HG02610 (cell line): ENCODE results near the gene CHRNA10.

ENCODE experiments used
- ATAC-seq: cut with Tn5 transposase; IDR thresholded peaks from one replicate; pipeline ENCODE4 v1.9.1; 2021; ENCODE audit warnings: mild to moderate bottlenecking, moderate library complexity; ENCODE audit not compliant: unreplicated experiment

Gene CHRNA10

GRCh38 chr11:3671334-3672254 is at the start of gene CHRNA10:
Gene CHRNA10, minus strand, starts transcription at chr11:3671384. Its CDS starts 72 bp downstream, at chr11:3671312.
- no peak for ATAC-seq

GRCh38 chr11:3712274-3712673 is 41.1 kb upstream of the CHRNA10 start:
- no peak for ATAC-seq

- no peak for ATAC-seq
Measured at GRCh38 chr11:3710485-3711259, 39.5 kb upstream of the CHRNA10 start.

GRCh38 chr11:3709977-3710376 is 38.8 kb upstream of the CHRNA10 start:
- no peak for ATAC-seq

GRCh38 chr11:3707176-3707575 is 36.0 kb upstream of the CHRNA10 start:
- ATAC-seq: no peak

GRCh38 chr11:3703383-3703782 is 32.2 kb upstream of the CHRNA10 start:
- ATAC-seq: no peak

- no peak for ATAC-seq
Measured at GRCh38 chr11:3700910-3701309, 29.7 kb upstream of the CHRNA10 start.

- ATAC-seq: no peak
Measured at GRCh38 chr11:3700410-3700809, 29.2 kb upstream of the CHRNA10 start.

- ATAC-seq: no peak
Measured at GRCh38 chr11:3686751-3687150, 15.6 kb upstream of the CHRNA10 start.

- no peak for ATAC-seq
Measured at GRCh38 chr11:3685923-3686322, 14.7 kb upstream of the CHRNA10 start.

GRCh38 chr11:3684819-3685172 is 13.6 kb upstream of the CHRNA10 start:
- no peak for ATAC-seq

GRCh38 chr11:3684129-3684818 is 13.1 kb upstream of the CHRNA10 start:
- ATAC-seq: no peak

- no peak for ATAC-seq
Measured at GRCh38 chr11:3683039-3683438, 11.9 kb upstream of the CHRNA10 start.

- ATAC-seq: no peak
Measured at GRCh38 chr11:3679077-3679476, 7.9 kb upstream of the CHRNA10 start.

GRCh38 chr11:3675971-3676370 is 4.8 kb upstream of the CHRNA10 start:
- no peak for ATAC-seq

- ATAC-seq: no peak
Measured at GRCh38 chr11:3674189-3674588, 3.0 kb upstream of the CHRNA10 start.

- ATAC-seq: no peak
Measured at GRCh38 chr11:3669742-3670183, 1.4 kb downstream of the CHRNA10 start.

GRCh38 chr11:3669128-3669527 is 2.1 kb downstream of the CHRNA10 start:
- ATAC-seq: no peak

- ATAC-seq: no peak
Measured at GRCh38 chr11:3667149-3668035, 3.8 kb downstream of the CHRNA10 start.

GRCh38 chr11:3666023-3666530 is 5.1 kb downstream of the CHRNA10 start:
- ATAC-seq: no peak
